ENCODE data around the gene MRPL38.

Gene MRPL38

GRCh38 chr17:75917917-75918445 lies 13.3 kb upstream of the MRPL38 start:
- DNase-seq = no peak

GRCh38 chr17:75917141-75917916 lies 12.6 kb upstream of the MRPL38 start:
- no peak for DNase-seq

DNA sequence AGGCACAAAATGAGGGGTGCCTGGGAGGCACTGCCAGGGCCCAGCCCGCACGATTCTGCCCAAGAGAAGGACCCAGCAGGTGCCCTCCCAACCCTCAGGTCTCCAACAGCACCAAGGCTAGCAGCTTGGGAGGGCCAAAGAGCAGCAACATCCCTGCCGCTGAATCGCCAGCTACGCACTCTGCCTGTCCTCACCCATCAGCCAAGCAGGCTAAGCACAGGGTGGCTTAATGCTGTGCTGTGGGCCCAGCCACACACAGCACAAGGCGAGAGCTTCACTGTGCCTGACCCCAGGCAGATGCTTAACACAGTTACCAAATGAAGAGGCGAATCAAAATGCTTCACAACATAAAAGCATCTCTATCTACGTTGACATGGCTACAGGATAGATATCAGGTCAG lies 10.6 kb upstream of the MRPL38 start:
- no peak for DNase-seq

- no peak for DNase-seq
Measured at GRCh38 chr17:75914643-75915267, 10.1 kb upstream of the MRPL38 start.

GRCh38 chr17:75913537-75914210 lies 9.0 kb upstream of the MRPL38 start:
- DNase-seq = no peak

GRCh38 chr17:75910699-75911098 lies 6.0 kb upstream of the MRPL38 start:
- DNase-seq = no peak

GRCh38 chr17:75909812-75910274 lies 5.2 kb upstream of the MRPL38 start:
- no peak for DNase-seq

DNA sequence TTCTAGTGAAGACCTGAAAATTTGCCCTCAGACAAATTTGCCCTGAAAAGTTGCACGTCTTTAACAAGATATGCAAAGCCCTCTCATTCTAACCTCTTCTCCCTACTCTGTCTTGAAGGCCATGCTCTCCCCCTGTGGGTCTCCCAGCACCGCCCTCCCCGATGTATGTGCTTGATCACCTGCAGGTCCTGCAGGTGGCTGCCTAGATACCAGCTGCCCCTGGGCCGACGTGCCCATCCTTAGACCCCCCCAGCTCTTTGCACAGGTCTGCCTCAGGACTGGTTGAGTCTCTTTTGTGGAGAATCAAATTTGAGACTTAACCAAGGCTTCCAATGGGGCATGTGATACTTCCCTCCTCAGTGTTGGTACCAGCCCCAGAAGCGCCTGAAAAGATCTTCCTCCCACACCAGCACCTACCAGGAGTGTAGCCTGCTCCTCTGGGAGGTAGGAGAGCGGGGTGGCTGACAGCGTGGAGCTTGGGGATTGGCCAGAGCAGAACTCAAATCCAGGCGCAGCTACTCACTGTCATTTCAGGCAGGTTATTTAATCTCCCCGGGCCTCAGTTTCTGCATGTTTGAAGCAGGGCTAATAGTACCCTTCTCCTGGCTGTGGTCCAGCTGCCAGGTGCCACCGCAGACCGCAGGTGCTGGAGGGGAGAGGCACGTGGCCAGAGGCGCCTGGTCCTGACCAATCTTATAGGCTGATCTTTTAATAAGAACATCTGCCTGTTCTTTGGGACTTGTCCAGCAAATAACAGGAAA lies 4.5 kb upstream of the MRPL38 start:
- DNase-seq = no peak

GRCh38 chr17:75908201-75908600 lies 3.5 kb upstream of the MRPL38 start:
- DNase-seq = no peak

DNA sequence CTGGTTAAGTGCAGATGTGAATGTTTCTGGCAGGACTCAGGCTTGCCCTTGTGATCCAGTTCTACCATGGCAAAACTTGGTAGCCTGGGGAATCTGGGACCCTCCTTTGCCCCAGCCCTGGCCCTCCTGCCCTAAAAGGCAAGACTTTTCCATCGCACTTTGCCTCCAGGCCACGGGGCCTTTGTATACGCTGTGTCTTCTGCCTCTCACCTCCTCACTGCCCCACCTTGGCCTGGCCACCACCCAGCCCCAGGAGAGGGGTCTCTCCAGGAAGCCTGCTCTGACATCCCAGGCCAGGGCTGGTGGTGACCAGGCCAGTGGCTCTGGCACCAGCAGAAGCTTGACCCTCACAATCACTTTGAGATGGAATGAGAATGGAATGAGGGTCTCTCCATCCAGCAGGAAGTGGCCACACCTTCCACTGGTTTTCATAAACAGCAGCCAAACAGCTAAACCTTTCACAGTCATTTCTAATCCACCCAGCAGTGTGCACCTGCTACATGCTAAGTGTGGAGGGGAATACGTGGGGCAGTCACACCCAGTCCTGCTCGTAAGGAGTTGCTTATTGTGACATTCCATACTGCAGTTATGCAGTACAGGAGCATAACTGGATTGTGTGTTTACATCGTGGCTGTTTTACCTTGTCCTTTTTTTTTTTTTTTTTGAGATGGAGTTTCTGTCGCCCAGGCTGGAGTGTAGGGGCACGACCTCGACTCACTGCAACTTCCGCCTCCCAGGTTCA lies 1.6 kb upstream of the MRPL38 start:
- DNase-seq = no peak

DNA sequence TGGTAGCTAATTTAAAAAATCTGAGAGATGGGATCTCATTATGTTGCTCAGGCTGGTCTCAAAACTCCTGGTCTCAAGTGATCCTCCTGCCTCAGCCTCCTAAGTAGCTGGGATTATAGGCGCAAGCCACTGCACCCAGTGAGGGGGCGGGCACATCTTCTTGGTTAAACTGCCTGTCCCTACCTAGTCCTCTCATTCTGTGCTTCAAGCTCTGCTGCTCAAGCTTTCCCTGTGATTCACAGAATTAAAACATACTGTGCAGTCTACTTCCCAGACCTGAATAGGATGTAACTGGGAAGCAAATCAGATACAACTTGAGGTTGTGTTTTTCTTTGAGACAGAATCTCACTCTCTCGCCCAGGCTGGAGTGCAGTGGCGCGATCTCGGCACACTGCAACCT lies 2.3 kb downstream of the MRPL38 start:
- no peak for DNase-seq

GRCh38 chr17:75901727-75902126 lies 3.0 kb downstream of the MRPL38 start:
- no peak for DNase-seq

GRCh38 chr17:75900691-75901533 lies 3.8 kb downstream of the MRPL38 start:
- no peak for DNase-seq

GRCh38 chr17:75899767-75900468 lies 4.8 kb downstream of the MRPL38 start:
- DNase-seq = no peak

GRCh38 chr17:75899353-75899752 lies 5.3 kb downstream of the MRPL38 start:
- no peak for DNase-seq

DNA sequence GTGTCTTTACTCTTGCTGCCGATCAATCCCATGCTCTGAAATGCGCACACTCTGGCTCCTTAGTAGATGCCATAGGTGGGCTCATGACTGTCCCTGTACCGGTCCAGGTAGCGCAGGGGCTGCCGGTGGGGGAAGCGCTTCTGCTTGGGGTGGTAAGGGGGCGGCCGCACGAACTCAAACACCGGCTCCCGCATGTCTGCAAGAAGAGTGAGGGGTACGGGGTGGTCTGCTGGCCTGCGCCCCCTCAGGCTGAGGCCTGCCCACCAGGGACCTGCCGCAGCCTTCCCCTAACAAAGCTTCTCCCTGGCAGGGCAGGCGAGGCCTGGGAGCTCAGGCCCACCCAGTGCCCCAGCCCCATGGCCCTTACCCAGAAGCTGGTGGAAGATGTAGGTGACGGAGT lies 5.9 kb downstream of the MRPL38 start:
- no peak for DNase-seq

GRCh38 chr17:75898065-75898464 lies 6.6 kb downstream of the MRPL38 start:
- no peak for DNase-seq

- no peak for DNase-seq
Measured at GRCh38 chr17:75897160-75898019, 7.3 kb downstream of the MRPL38 start.

DNA sequence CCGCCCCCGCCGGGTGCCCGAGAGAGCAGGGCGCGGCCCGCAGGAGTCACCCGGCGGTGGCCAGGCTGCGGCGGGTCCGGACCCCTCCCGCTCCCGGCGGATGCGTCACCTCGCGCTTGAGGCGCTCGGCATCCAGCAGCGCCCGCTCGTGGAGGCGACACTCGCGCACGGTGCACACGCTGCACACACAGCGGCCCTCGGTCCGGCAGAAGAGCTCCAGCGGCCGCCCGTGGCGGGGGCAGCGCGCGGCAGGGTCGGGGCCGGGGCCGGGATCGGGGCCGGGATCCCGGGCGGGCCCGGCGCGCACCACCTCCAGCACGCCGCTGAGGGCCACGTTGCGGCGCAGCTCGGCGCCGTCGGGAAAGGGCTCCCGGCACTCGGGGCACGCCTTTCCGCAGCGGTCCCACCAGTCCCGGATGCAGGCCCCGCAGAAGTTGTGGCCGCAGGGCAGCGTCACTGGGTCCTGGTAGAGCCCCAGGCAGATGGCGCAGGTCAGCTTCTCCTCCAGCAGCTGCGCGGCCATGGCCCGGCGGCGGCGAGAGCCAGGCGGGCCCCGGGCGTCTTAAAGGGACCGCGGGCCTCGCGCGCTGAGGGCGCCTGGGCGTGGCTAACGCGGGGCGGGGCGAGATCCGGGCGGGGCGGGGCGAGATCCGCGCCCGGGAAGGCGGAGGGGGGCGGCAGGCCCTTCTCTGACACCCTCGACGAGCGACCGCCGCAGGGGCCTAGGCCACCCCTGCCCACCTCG lies 8.1 kb downstream of the MRPL38 start, which contains the start of gene TRIM65:
Gene TRIM65, minus strand, starts transcription at position 537 of the 745 bp plus-strand sequence. Its CDS starts 14 bp downstream, at position 523.
- peak; percentile 87 for DNase-seq

Data from inflammatory macrophage treated with lipopolysaccharide for 4 hours (primary cell).